ENCODE results near the gene ATPAF1. TPM values are rescaled to one million over a fixed set of nuclear protein-coding genes. Genes with fewer than 3 reads are reported as not detected.

Gene ATPAF1
- total and polyA plus RNA-seq, 9 of the 15 experiments (the other 6 are each of a cell fraction or from before 2014, with no cell fraction given) = 6.3 to 56.2 (median 27.4) TPM

GRCh38 chr1:46603858-46604549, 64.2 kb downstream of the ATPAF1 start, which contains the start of gene MKNK1 (continued):
- TF ChIP-seq RBM34 (IDR thresholded peaks at IDR 0.05; ENCODE audit: borderline replicate concordance, insufficient read depth, low read length) (no peak), KDM2B (CRISPR knock-in tag; IDR thresholded peaks at IDR 0.05) (peak; percentile 88), ATF1 (CRISPR knock-in tag; IDR thresholded peaks at IDR 0.05) (no peak), ATF1 (tag; IDR thresholded peaks at IDR 0.05) (peak; percentile 46), RBM14 (IDR thresholded peaks at IDR 0.05; ENCODE audit: borderline replicate concordance, insufficient read depth, low read depth, low read length) (no peak), NR4A1 (CRISPR knock-in tag; IDR thresholded peaks at IDR 0.05) (no peak), NR4A1 (tag; IDR thresholded peaks at IDR 0.05) (no peak), RFX7 (CRISPR knock-in tag; IDR thresholded peaks at IDR 0.05) (no peak), ZNF184 (CRISPR knock-in tag; IDR thresholded peaks at IDR 0.05) (no peak), ZBTB40 (IDR thresholded peaks at IDR 0.05) (peak; percentile 50), ZBTB40 (CRISPR knock-in tag; IDR thresholded peaks at IDR 0.05) (no peak), EP300 (IDR thresholded peaks at IDR 0.05; ENCODE audit: low read length) (no peak), CBX1 (IDR thresholded peaks at IDR 0.05; ENCODE audit: low read depth) (0 out of 2 replicates have a peak, but pooled peaks have one; percentile 46)
- TF ChIP-seq, protein P1, sequence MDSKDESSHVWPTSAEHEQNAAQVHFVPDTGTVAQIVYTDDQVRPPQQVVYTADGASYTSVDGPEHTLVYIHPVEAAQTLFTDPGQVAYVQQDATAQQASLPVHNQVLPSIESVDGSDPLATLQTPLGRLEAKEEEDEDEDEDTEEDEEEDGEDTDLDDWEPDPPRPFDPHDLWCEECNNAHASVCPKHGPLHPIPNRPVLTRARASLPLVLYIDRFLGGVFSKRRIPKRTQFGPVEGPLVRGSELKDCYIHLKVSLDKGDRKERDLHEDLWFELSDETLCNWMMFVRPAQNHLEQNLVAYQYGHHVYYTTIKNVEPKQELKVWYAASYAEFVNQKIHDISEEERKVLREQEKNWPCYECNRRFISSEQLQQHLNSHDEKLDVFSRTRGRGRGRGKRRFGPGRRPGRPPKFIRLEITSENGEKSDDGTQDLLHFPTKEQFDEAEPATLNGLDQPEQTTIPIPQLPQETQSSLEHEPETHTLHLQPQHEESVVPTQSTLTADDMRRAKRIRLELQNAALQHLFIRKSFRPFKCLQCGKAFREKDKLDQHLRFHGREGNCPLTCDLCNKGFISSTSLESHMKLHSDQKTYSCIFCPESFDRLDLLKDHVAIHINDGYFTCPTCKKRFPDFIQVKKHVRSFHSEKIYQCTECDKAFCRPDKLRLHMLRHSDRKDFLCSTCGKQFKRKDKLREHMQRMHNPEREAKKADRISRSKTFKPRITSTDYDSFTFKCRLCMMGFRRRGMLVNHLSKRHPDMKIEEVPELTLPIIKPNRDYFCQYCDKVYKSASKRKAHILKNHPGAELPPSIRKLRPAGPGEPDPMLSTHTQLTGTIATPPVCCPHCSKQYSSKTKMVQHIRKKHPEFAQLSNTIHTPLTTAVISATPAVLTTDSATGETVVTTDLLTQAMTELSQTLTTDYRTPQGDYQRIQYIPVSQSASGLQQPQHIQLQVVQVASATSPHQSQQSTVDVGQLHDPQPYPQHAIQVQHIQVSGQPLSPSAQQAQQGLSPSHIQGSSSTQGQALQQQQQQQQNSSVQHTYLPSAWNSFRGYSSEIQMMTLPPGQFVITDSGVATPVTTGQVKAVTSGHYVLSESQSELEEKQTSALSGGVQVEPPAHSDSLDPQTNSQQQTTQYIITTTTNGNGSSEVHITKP (IDR thresholded peaks at IDR 0.05; ENCODE audit: partially characterized antibody) = peak; percentile 89
- TF ChIP-seq, protein P2, sequence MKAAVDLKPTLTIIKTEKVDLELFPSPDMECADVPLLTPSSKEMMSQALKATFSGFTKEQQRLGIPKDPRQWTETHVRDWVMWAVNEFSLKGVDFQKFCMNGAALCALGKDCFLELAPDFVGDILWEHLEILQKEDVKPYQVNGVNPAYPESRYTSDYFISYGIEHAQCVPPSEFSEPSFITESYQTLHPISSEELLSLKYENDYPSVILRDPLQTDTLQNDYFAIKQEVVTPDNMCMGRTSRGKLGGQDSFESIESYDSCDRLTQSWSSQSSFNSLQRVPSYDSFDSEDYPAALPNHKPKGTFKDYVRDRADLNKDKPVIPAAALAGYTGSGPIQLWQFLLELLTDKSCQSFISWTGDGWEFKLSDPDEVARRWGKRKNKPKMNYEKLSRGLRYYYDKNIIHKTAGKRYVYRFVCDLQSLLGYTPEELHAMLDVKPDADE (conservative IDR thresholded peaks at IDR 0.05; ENCODE audit: control insufficient read depth, low read depth, low read length) = no peak

Data from K562 (cell line).